ENCODE results near the gene CDCA7L. TPM values are rescaled to one million over a fixed set of nuclear protein-coding genes. Genes with fewer than 3 reads are reported as not detected.

The CDCA7L gene
- total and polyA plus RNA-seq, 2 experiments from 2014 or later = 26.8 to 61.1 TPM

DNA sequence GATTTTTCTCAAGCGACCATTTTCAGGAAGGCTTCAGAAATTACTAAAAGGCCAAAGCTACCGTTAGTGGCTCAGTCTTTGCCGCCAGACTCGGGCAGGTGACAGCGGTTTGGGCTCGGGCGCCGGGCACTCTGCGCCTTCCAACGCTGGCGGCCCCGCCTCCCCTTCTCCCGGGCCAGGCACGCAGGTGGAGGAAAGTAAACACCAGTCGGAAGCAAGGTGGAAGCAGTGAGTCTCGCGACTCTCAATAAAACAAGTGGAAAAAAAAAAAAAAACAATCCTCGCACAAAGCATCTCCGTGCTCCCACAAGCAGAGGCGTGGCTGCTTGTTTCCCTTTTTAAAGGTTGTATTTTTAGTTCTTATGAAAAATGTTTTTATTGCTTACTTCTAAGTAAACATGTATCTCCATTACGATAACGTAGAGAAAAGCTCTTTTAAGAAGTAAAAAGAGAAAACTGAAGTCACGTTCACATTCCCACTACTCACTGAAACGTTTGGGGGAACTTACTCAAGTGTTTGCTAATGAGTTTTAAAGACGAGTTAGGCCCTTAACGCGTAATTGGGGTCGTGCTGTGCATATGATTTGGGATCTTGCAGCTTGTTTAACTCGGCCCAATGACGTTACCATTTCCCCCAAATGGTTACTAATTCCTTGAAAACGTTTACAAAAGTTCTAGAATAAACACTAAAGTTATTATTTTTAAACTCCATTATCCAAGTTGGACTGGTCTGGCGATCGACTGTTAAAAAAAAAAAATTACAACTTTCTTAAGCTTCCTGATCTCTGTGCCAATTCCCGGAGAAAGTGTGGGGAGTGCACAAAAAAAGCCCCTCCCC, 864 bp downstream of the CDCA7L start:
- H3K27ac ChIP-seq = no peak overlapping the region
- DNase-seq (ENCODE audit: low read depth in 1 of 2, low spot score in 1 of 2) = peak; percentile 18 to 47

DNA sequence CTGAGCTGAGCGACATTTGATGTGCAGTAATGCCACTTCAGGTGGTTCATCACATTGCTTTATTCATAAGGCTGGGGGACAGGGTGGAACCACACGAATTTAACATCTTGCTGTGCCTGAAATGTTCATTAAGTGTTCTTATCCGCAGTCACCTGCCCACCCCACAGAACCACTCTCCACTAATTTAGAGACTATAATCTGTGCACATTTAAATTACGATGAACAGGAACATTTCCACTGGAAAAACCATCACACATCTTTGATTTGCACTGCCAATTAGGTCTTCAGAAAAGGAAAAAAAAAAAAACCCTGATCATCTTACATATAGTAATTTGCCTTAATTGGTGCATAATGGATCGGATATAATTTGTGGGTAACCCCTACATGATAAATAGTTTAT, 2.3 kb downstream of the CDCA7L start:
- H3K9me3 ChIP-seq (ENCODE audit: low read depth) = no peaks in the 10 kb centered on the region

More for the DNA sequence above, 864 bp downstream of the CDCA7L start:
- no peak for TF ChIP-seq CTCF (IDR thresholded peaks at IDR 0.05; ENCODE audit: low read depth, low read length)
- Histone ChIP-seq H3K27me3 (no peaks in the 10 kb centered on the region), H3K36me3 (no peaks in the 10 kb centered on the region), H3K9me3 (ENCODE audit: low read depth) (no peaks in the 10 kb centered on the region), H3K4me3 (peak overlapping the region; percentile 63), H3K4me1 (ENCODE audit: low read depth) (peaks cover 48% of the 10 kb centered on the region)

DNA sequence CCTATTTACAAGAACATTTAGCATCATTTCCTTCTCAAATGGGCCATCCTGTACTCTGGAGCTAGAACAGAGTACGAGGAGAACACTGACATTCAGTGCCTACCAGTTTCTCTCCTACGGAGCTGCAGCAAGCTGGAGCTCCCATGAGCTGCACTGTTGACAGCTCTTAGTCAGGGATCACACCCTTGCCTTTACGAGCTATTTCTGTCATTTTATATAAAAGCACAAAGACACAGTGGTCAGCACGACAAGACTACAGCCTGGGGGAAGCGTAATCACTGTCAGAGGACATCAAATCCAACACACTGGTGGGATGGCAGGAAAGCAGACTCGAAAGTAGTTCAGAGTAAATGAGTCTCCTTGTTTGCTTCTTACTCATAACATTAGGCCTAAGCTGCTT, 2.7 kb downstream of the CDCA7L start:
- Histone ChIP-seq H3K4me1 (ENCODE audit: low read depth) (peaks cover 37% of the 10 kb centered on the region), H3K4me3 (no peak overlapping the region), H3K27ac (no peak overlapping the region), H3K9me3 (ENCODE audit: low read depth) (no peaks in the 10 kb centered on the region), H3K27me3 (no peaks in the 10 kb centered on the region), H3K36me3 (no peaks in the 10 kb centered on the region)
- no peak for TF ChIP-seq CTCF (IDR thresholded peaks at IDR 0.05; ENCODE audit: low read depth, low read length)
- DNase-seq (ENCODE audit: low read depth in 1 of 2, low spot score in 1 of 2) = peak in 1 of 2 donors; percentile 29

More for the DNA sequence above, 2.3 kb downstream of the CDCA7L start:
- no peaks in the 10 kb centered on the region for H3K36me3 ChIP-seq
- no peak overlapping the region for H3K4me3 ChIP-seq
- no peak for DNase-seq (ENCODE audit: low read depth in 1 of 2, low spot score in 1 of 2)
- no peak for TF ChIP-seq CTCF (IDR thresholded peaks at IDR 0.05; ENCODE audit: low read depth, low read length)
- peaks cover 41% of the 10 kb centered on the region for H3K4me1 ChIP-seq (ENCODE audit: low read depth)
- no peak overlapping the region for H3K27ac ChIP-seq
- H3K27me3 ChIP-seq = no peaks in the 10 kb centered on the region

DNA sequence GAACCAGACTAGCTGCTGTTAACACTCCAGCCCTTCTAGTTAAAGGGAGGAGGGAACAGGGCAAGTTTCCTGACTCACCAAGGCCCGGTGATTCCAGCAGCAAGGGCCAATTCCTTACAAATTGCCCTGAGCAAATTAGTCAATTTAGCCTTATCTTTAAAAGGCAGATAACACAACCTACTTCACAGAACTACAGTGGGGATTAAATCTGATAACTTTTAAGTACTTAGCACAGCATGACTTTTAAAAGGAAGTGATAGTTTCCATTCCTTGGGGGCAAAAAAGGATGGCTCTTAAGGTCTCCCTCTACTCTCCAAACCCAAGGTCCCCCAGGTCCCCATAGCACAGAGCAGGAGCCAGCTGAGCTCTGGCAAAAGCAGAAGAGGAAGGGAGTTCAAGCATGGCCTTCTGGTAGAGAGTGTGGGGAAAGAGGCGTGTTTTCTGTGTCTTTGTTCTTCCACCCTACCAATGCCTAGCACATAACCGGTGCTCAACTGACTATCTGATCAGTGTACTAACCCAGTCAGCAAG, 4.0 kb downstream of the CDCA7L start:
- Histone ChIP-seq H3K9me3 (ENCODE audit: low read depth) (no peaks in the 10 kb centered on the region), H3K4me1 (ENCODE audit: low read depth) (peaks cover 37% of the 10 kb centered on the region), H3K4me3 (no peak overlapping the region), H3K27ac (no peak overlapping the region), H3K36me3 (no peaks in the 10 kb centered on the region), H3K27me3 (no peaks in the 10 kb centered on the region)
- peak in 1 of 2 donors; percentile 51 for DNase-seq (ENCODE audit: low read depth in 1 of 2, low spot score in 1 of 2)
- TF ChIP-seq CTCF (IDR thresholded peaks at IDR 0.05; ENCODE audit: low read depth, low read length) = no peak

- no peak for TF ChIP-seq CTCF (IDR thresholded peaks at IDR 0.05; ENCODE audit: low read depth, low read length)
- DNase-seq (ENCODE audit: low read depth in 1 of 2, low spot score in 1 of 2) = no peak
- H3K27me3 ChIP-seq = no peaks in the 10 kb centered on the region
- H3K27ac ChIP-seq = no peak overlapping the region
- no peaks in the 10 kb centered on the region for H3K36me3 ChIP-seq
- no peaks in the 10 kb centered on the region for H3K9me3 ChIP-seq (ENCODE audit: low read depth)
- H3K4me1 ChIP-seq (ENCODE audit: low read depth) = peaks cover 37% of the 10 kb centered on the region
- H3K4me3 ChIP-seq = no peak overlapping the region
Observed at GRCh38 chr7:21939858-21940372, 5.8 kb downstream of the CDCA7L start.

Measured in cardiac muscle cell (in vitro differentiated cells and primary cell).